PC-3 (cell line): ENCODE results near the gene HYCC2. TPM values are rescaled to one million over a fixed set of nuclear protein-coding genes. Genes with fewer than 3 reads are reported as not detected.

Experiments
- ATAC-seq: fragments of 200-7000 bp; cut with Tn5 transposase; 2 replicates; pipeline ENCODE4 v1.9.1; 2020; ENCODE audit warnings: mild to moderate bottlenecking, moderate library complexity
- BruUV-seq: library from RNA; stranded (reverse); fragments of 400-500 nt; replicated peaks from 2 replicates; lab custom pipeline; 2021; lab: Mats Ljungman, UMichigan
- CTCF ChIA-PET: fragments of 300-600 bp; sonication (Branson Sonifier 250); formaldehyde crosslinking; loops from one replicate; lab custom pipeline; 2022; ENCODE audit warnings: antibody characterized with exemption; lab: Charles Lee
- POLR2A ChIA-PET: fragments of 300-600 bp; sonication (Branson Sonifier 250); formaldehyde crosslinking; loops from one replicate; lab custom pipeline; 2022; ENCODE audit warnings: antibody characterized with exemption; ENCODE audit not compliant: unreplicated experiment; lab: Charles Lee
- DNase-seq: peaks from one replicate; pipeline ENCODE4 v3.0.0-alpha.2; 2015
- H2AFZ ChIP-seq: fragments of 300-600 bp; sonication (generic); 2 replicates; pipeline ENCODE4 v1.6.0; 2016; ENCODE audit warnings: antibody characterized with exemption, low read length
- H3F3A ChIP-seq: fragments of 300-600 bp; sonication (generic); one replicate; pipeline ENCODE4 v1.6.0; 2017; ENCODE audit warnings: antibody characterized with exemption, low read length, control low read depth, mild to moderate bottlenecking; ENCODE audit not compliant: unreplicated experiment
- H3K27ac ChIP-seq: fragments of 300-600 bp; sonication (generic); 2 replicates; pipeline ENCODE4 v1.5.1; 2016; ENCODE audit warnings: mild to moderate bottlenecking, low read length
- H3K27me3 ChIP-seq: fragments of 300-600 bp; sonication (generic); 2 replicates; pipeline ENCODE4 v1.6.1; 2016; ENCODE audit warnings: low read length, mixed read lengths
- H3K36me3 ChIP-seq: fragments of 300-600 bp; sonication (generic); 2 replicates; pipeline ENCODE4 v1.6.1; 2016; ENCODE audit warnings: low read depth, mixed run types, low read length, mixed read lengths
- H3K4me1 ChIP-seq: fragments of 300-600 bp; sonication (generic); 2 replicates; pipeline ENCODE4 v1.5.1; 2016; ENCODE audit warnings: low read length; ENCODE audit not compliant: insufficient read depth
- H3K4me2 ChIP-seq: fragments of 300-600 bp; sonication (generic); 2 replicates; pipeline ENCODE4 v1.6.0; 2016; ENCODE audit warnings: low read length
- H3K4me3 ChIP-seq: fragments of 300-600 bp; sonication (generic); 2 replicates; pipeline ENCODE4 v1.5.1; 2016; ENCODE audit warnings: mild to moderate bottlenecking, low read length, mixed read lengths
- H3K79me2 ChIP-seq: fragments of 300-600 bp; sonication (generic); 2 replicates; pipeline ENCODE4 v1.6.1; 2017; ENCODE audit warnings: low read length, mixed read lengths
- H3K9ac ChIP-seq: fragments of 300-600 bp; sonication (generic); 2 replicates; pipeline ENCODE4 v1.6.0; 2016; ENCODE audit warnings: mild to moderate bottlenecking, low read length
- H3K9me2 ChIP-seq: fragments of 300-600 bp; sonication (generic); replicated peaks from 2 replicates; pipeline ENCODE4 v1.6.1; 2016; ENCODE audit warnings: mixed run types, low read length, mixed read lengths
- H3K9me3 ChIP-seq: fragments of 300-600 bp; sonication (generic); 2 replicates; pipeline ENCODE4 v1.6.1; 2016; ENCODE audit warnings: low read length, mixed read lengths
- H4K20me1 ChIP-seq: fragments of 300-600 bp; sonication (generic); 2 replicates; pipeline ENCODE4 v1.6.1; 2016; ENCODE audit warnings: low read length, mixed read lengths
- EZH2 ChIP-seq: fragments of 300-600 bp; sonication (generic); IDR thresholded peaks from one replicate; pipeline ENCODE4 v1.6.1; 2017; ENCODE audit warnings: antibody characterized with exemption, mild to moderate bottlenecking, low read length; ENCODE audit not compliant: unreplicated experiment
- EZH2phosphoT487 ChIP-seq: fragments of 300-600 bp; sonication (generic); IDR thresholded peaks from 2 replicates; pipeline ENCODE4 v1.6.1; 2018; ENCODE audit warnings: mild to moderate bottlenecking, antibody characterized with exemption, low read length, borderline replicate concordance
- intact Hi-C: fragments of 100-400 bp; cut with micrococcal nuclease; formaldehyde crosslinking; loops from 2 replicates; pipeline ENCODE4 v1.9.0; 2023
- total RNA-seq: library from RNA; depleted of rRNA; stranded (reverse); fragments of >200 nt; gene quantifications from 2 replicates; pipeline ENCODE4 v1.2.3, GENCODE V29; 2014; rRNA removed
- TF ChIP-seq, protein P1 (sequence below): fragments of 300-600 bp; sonication (generic); conservative IDR thresholded peaks from 2 replicates; pipeline ENCODE4 v1.5.1; 2017; ENCODE audit warnings: antibody characterized with exemption, low read depth, mild to moderate bottlenecking, low read length

The HYCC2 gene
- total RNA-seq, 1 experiment from 2014 or later = 3.6 TPM

DNA sequence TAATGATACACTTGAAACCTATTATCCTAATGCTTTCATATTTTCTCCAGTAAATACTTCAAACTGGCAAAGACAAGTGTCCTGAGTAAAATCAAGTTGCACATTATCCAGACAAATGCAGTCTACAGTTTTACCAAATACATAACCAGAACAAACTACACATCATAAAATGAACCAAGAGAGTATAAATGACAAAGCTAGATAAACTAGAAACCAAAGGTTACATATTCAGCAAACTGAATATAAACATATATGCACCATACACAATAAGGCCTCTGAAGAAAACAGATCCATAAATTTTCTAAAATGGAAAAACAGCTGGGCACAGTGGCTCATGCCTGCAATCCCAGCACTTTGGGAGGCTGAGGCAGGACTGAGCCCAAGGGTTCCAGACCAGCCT, 47.0 kb downstream of the HYCC2 start:
- Histone ChIP-seq H3K9me3 (no peaks in the 10 kb centered on the region), H3K27ac (no peak overlapping the region), H3K4me1 (no peaks in the 10 kb centered on the region), H2AFZ (no peak overlapping the region), H4K20me1 (no peaks in the 10 kb centered on the region), H3F3A (no peaks in the 10 kb centered on the region), H3K9me2 (no peaks in the 10 kb centered on the region), H3K36me3 (0 out of 2 replicates have a peak, but pooled peaks cover 8% of the 10 kb centered on the region), H3K79me2 (0 out of 2 replicates have a peak, but pooled peaks cover 7% of the 10 kb centered on the region), H3K4me3 (no peak overlapping the region), H3K27me3 (no peaks in the 10 kb centered on the region), H3K4me2 (no peak overlapping the region), H3K9ac (no peak overlapping the region)
- DNase-seq = no peak
- ChIA-PET CTCF (no interaction called here), POLR2A (interaction anchor here (0.6 kb wide), 1 partner anchor 80 kb away, joined by 3 read pairs; no protein-coding TSS in a partner anchor)
- TF ChIP-seq EZH2phosphoT487 (no peak), EZH2 (no peak)
- TF ChIP-seq, protein P1, sequence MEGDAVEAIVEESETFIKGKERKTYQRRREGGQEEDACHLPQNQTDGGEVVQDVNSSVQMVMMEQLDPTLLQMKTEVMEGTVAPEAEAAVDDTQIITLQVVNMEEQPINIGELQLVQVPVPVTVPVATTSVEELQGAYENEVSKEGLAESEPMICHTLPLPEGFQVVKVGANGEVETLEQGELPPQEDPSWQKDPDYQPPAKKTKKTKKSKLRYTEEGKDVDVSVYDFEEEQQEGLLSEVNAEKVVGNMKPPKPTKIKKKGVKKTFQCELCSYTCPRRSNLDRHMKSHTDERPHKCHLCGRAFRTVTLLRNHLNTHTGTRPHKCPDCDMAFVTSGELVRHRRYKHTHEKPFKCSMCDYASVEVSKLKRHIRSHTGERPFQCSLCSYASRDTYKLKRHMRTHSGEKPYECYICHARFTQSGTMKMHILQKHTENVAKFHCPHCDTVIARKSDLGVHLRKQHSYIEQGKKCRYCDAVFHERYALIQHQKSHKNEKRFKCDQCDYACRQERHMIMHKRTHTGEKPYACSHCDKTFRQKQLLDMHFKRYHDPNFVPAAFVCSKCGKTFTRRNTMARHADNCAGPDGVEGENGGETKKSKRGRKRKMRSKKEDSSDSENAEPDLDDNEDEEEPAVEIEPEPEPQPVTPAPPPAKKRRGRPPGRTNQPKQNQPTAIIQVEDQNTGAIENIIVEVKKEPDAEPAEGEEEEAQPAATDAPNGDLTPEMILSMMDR = no peak
- no TSS peak for BruUV-seq
- ATAC-seq = no peak
- intact Hi-C loops = no loop called here

DNA sequence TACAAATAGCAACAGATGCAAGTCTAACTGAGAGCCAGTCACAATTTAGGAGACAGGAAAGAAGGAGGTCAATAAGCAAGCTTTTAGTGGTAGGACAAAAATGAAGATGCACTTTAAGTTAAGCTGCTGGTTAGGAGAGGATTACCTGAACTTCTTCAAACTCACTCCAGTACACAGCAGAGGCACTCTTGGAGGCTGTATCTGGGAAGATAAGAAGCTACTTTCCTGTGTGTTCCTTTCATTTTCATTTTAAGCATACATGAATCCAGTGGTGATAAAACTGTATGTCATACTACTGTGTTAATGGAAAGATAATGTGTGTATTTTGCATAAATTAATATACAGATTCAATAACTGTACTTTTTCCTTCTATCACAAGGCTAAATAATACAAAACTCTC, 49.6 kb downstream of the HYCC2 start:
- Histone ChIP-seq H3K4me3 (no peak overlapping the region), H3K9me2 (no peaks in the 10 kb centered on the region), H3K9ac (no peak overlapping the region), H3K9me3 (no peaks in the 10 kb centered on the region), H3K36me3 (0 out of 2 replicates have a peak, but pooled peaks cover 8% of the 10 kb centered on the region), H4K20me1 (no peaks in the 10 kb centered on the region), H3K4me1 (no peaks in the 10 kb centered on the region), H3F3A (no peaks in the 10 kb centered on the region), H3K79me2 (0 out of 2 replicates have a peak, but pooled peaks cover 7% of the 10 kb centered on the region), H3K27ac (no peak overlapping the region), H3K27me3 (no peaks in the 10 kb centered on the region), H2AFZ (no peak overlapping the region), H3K4me2 (no peak overlapping the region)
- intact Hi-C loops = no loop called here
- ATAC-seq (no peak), DNase-seq (no peak)
- CTCF ChIA-PET = no interaction called here
- no peak for TF ChIP-seq EZH2phosphoT487
- TF ChIP-seq EZH2 = no peak
- TF ChIP-seq, protein P1 = no peak
- TSS peak; percentile 17 for BruUV-seq
- POLR2A ChIA-PET = no interaction called here

Other genes with a start within 250 kb of the HYCC2 start
- 46.9 and 51.1 TPM in 2 replicates for gene CLK1, start 207.0 kb downstream of the HYCC2 start, total RNA-seq
- 25.9 and 37.1 TPM in 2 replicates for gene PPIL3, start 182.6 kb downstream of the HYCC2 start, total RNA-seq
- gene NIF3L1, start 182.3 kb downstream of the HYCC2 start, total RNA-seq = 63.1 and 81.5 TPM in 2 replicates
- 17.7 and 25.9 TPM in 2 replicates for gene ORC2, start 108.0 kb downstream of the HYCC2 start, total RNA-seq
- gene NDUFB3, start 330 bp upstream of the HYCC2 start, total RNA-seq = 154 and 176 TPM in 2 replicates
- 32.1 and 33.5 TPM in 2 replicates for gene CFLAR, start 44.5 kb upstream of the HYCC2 start, total RNA-seq
- gene CASP10, start 111.5 kb upstream of the HYCC2 start, total RNA-seq = 1.3 and 4.2 TPM in 2 replicates
- gene CASP8, start 188.9 kb upstream of the HYCC2 start, total RNA-seq = 22.2 and 29.4 TPM in 2 replicates